ELF-1 (cell line): ENCODE measurements around the gene FAM120C.

ENCODE experiments used
- DNase-seq: peaks from one replicate; pipeline ENCODE4 v3.0.0-alpha.2; 2016; ENCODE audit warnings: low read depth, low spot score

Gene FAM120C

GRCh38 chrX:54030329-54030728, 152.7 kb downstream of the FAM120C start:
- no peak for DNase-seq

DNA sequence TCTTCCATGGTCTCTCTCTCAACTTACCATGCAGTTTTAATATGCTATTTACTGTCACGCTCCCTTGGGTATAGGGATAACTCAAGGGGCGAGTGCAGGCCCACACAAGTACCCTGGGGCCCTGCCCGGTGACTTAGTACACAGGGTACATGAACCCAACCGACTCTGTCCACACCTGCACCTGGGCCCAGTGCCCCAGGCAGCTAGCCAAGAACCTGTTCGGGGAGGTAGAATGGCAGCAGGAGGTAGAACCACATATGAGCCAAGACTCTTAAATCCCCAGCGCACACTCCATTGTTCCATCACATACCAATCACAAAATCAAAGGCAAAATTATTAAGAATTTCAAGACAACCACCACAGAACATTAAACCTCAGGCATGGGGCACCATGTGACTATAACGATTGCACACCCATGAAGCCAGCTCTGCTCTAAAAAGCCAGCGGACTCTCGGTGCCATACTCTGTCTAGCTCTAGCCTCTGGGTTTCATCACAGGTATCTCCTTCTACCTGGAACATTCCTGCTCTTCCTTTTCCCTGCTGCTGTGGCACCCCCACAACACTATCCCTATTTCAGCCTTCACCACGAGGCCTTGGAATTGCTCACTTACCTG, 153.4 kb downstream of the FAM120C start:
- peak; percentile 17 for DNase-seq

- no peak for DNase-seq
Observed at GRCh38 chrX:54024350-54024749, 158.7 kb downstream of the FAM120C start.
